H9 (cell line): ENCODE results near the gene KCNH2. TPM values are rescaled to one million over a fixed set of nuclear protein-coding genes. Genes with fewer than 3 reads are reported as not detected.

Experiments
- DNase-seq: peaks from one replicate; pipeline ENCODE4 v3.0.0-alpha.2; 2017
- H2AFZ ChIP-seq: one replicate; pipeline ENCODE4 v1.6.1; 2013; ENCODE audit warnings: mild to moderate bottlenecking, low read length, control low read depth, moderate library complexity
- H2AK5ac ChIP-seq: 2 replicates; pipeline ENCODE4 v1.6.1; 2013; ENCODE audit warnings: low read length, control low read depth, mixed read lengths; ENCODE audit not compliant: insufficient read length
- H2BK120ac ChIP-seq: one replicate; pipeline ENCODE4 v1.6.1; 2013; ENCODE audit warnings: low read depth, mild to moderate bottlenecking, low read length, control low read depth, inconsistent platforms; ENCODE audit not compliant: poor library complexity, severe bottlenecking
- H2BK12ac ChIP-seq: 2 replicates; pipeline ENCODE4 v1.6.1; 2013; ENCODE audit warnings: low read length, control low read depth, mixed read lengths, low read depth; ENCODE audit not compliant: insufficient read length
- H2BK15ac ChIP-seq: 2 replicates; pipeline ENCODE4 v1.6.1; 2013; ENCODE audit warnings: low read depth, low read length, control low read depth
- H2BK20ac ChIP-seq: one replicate; pipeline ENCODE4 v1.6.1; 2013; ENCODE audit warnings: low read depth, mild to moderate bottlenecking, low read length, control low read depth, inconsistent platforms; ENCODE audit not compliant: poor library complexity, severe bottlenecking
- H2BK5ac ChIP-seq: 2 replicates; pipeline ENCODE4 v1.6.1; 2013; ENCODE audit warnings: low read length, control low read depth, mixed read lengths; ENCODE audit not compliant: insufficient read length
- H3K14ac ChIP-seq: 2 replicates; pipeline ENCODE4 v1.6.1; 2013; ENCODE audit warnings: low read length, control low read depth; ENCODE audit not compliant: insufficient read depth
- H3K18ac ChIP-seq: 2 replicates; pipeline ENCODE4 v1.6.1; 2013; ENCODE audit warnings: low read depth, mild to moderate bottlenecking, mixed read lengths, low read length, control low read depth; ENCODE audit not compliant: insufficient read length
- H3K23ac ChIP-seq: 2 replicates; pipeline ENCODE4 v1.6.1; 2013; ENCODE audit warnings: low read length, control low read depth, mixed read lengths, low read depth; ENCODE audit not compliant: insufficient read length
- H3K23me2 ChIP-seq: 2 replicates; pipeline ENCODE4 v1.6.1; 2013; ENCODE audit warnings: low read depth, mild to moderate bottlenecking, mixed read lengths, low read length, control low read depth; ENCODE audit not compliant: insufficient read length, poor library complexity, severe bottlenecking
- H3K27ac ChIP-seq: 2 replicates; pipeline ENCODE4 v1.5.1; 2013; ENCODE audit warnings: low read length, control low read depth, mixed read lengths, low read depth; ENCODE audit not compliant: insufficient read length
- H3K27me3 ChIP-seq: 2 replicates; pipeline ENCODE4 v1.6.1; 2013; ENCODE audit warnings: low read length, control low read depth, inconsistent platforms; ENCODE audit not compliant: insufficient read depth
- H3K4ac ChIP-seq: 2 replicates; pipeline ENCODE4 v1.6.1; 2013; ENCODE audit warnings: low read depth, mild to moderate bottlenecking, control low read depth, inconsistent platforms, low read length, moderate library complexity
- H3K4me1 ChIP-seq: 2 replicates; pipeline ENCODE4 v1.6.1; 2013; ENCODE audit warnings: low read length, control low read depth, inconsistent platforms; ENCODE audit not compliant: insufficient read depth
- H3K4me2 ChIP-seq: 2 replicates; pipeline ENCODE4 v1.6.1; 2013; ENCODE audit warnings: low read length, control low read depth, mixed read lengths; ENCODE audit not compliant: insufficient read length, insufficient read depth
- H3K56ac ChIP-seq: 2 replicates; pipeline ENCODE4 v1.6.1; 2013; ENCODE audit warnings: low read depth, mild to moderate bottlenecking, mixed read lengths, low read length, control low read depth; ENCODE audit not compliant: insufficient read length
- H3K79me1 ChIP-seq: 2 replicates; pipeline ENCODE4 v1.6.1; 2013; ENCODE audit warnings: low read depth, mild to moderate bottlenecking, moderate library complexity, low read length, control low read depth, inconsistent platforms; ENCODE audit not compliant: insufficient read depth, poor library complexity, severe bottlenecking
- H3K79me2 ChIP-seq: 2 replicates; pipeline ENCODE4 v1.6.1; 2013; ENCODE audit warnings: low read length, control low read depth, inconsistent platforms; ENCODE audit not compliant: insufficient read depth
- H3K9ac ChIP-seq: 2 replicates; pipeline ENCODE4 v1.6.1; 2013; ENCODE audit warnings: low read length, control low read depth, mixed read lengths; ENCODE audit not compliant: insufficient read length; ENCODE audit errors: extremely low read depth
- H3K9me3 ChIP-seq: one replicate; pipeline ENCODE4 v1.6.1; 2013; ENCODE audit warnings: low read depth, low read length, inconsistent platforms; ENCODE audit not compliant: control insufficient read depth
- H3T11ph ChIP-seq: one replicate; pipeline ENCODE4 v1.6.1; 2013; ENCODE audit warnings: mild to moderate bottlenecking, low read length, control low read depth, inconsistent platforms
- H4K20me1 ChIP-seq: one replicate; pipeline ENCODE4 v1.6.1; 2013; ENCODE audit not compliant: control insufficient read depth, insufficient read length, insufficient read depth
- H4K5ac ChIP-seq: 2 replicates; pipeline ENCODE4 v1.6.1; 2013; ENCODE audit warnings: low read depth, mild to moderate bottlenecking, mixed read lengths, low read length, control low read depth; ENCODE audit not compliant: insufficient read length
- H4K8ac ChIP-seq: replicated peaks from 2 replicates; pipeline ENCODE4 v1.6.1; 2013; ENCODE audit warnings: low read length, control low read depth, mixed read lengths, low read depth; ENCODE audit not compliant: insufficient read length
- H4K91ac ChIP-seq: 2 replicates; pipeline ENCODE4 v1.6.1; 2013; ENCODE audit warnings: low read depth, mild to moderate bottlenecking, moderate library complexity, mixed read lengths, low read length, control low read depth; ENCODE audit not compliant: insufficient read length
- H3K27ac Mint-ChIP-seq, 3 experiments: 2 replicates in 2 of 3; 3 replicates in 1 of 3; pipeline ENCODE4 v1.8.0; 2020 to 2021; ENCODE audit warnings: mixed read lengths in 3 of 3, mild to moderate bottlenecking in 1 of 3, moderate library complexity in 1 of 3
- H3K27me3 Mint-ChIP-seq: 2 replicates; pipeline ENCODE4 v1.8.0; 2021; ENCODE audit warnings: low read depth, mild to moderate bottlenecking, moderate library complexity, mixed read lengths
- H3K36me3 Mint-ChIP-seq, 3 experiments: 2 replicates in 2 of 3; 3 replicates in 1 of 3; pipeline ENCODE4 v1.8.0; 2020 to 2021; ENCODE audit warnings: low read depth in 3 of 3, mixed read lengths in 3 of 3; ENCODE audit not compliant: insufficient read depth in 1 of 3
- H3K4me1 Mint-ChIP-seq, 2 experiments: 2 replicates each; pipeline ENCODE4 v1.8.0; 2020; ENCODE audit warnings: mixed read lengths in 2 of 2
- H3K4me3 Mint-ChIP-seq, 2 experiments: 2 replicates in 1 of 2; 3 replicates in 1 of 2; pipeline ENCODE4 v1.8.0; 2020 to 2021; ENCODE audit warnings: mild to moderate bottlenecking in 2 of 2, mixed read lengths in 2 of 2, moderate library complexity in 1 of 2
- H3K9me3 Mint-ChIP-seq, 2 experiments: 2 replicates in 1 of 2; 3 replicates in 1 of 2; pipeline ENCODE4 v1.8.0; 2020; ENCODE audit warnings: mild to moderate bottlenecking in 2 of 2, mixed read lengths in 2 of 2, moderate library complexity in 1 of 2
- CTCF ChIP-seq: fragments of 200-600 bp; sonication (generic); conservative IDR thresholded peaks from 3 replicates; pipeline ENCODE4 v1.8.0; 2021; ENCODE audit warnings: antibody characterized with exemption, mild to moderate bottlenecking
- WGBS: extraction: QIAGEN DNeasy Blood & Tissue Kit; methylation state at CpG from one replicate; pipeline ENCODE4 v1.1.7; 2013; ENCODE audit warnings: missing lambda C conversion rate, low lambda C conversion rate, mixed read lengths; ENCODE audit not compliant: insufficient read length; ENCODE audit errors: extremely low coverage; 5-methylcytosine and 5-hydroxymethylcytosine counted together
- total RNA-seq: library from RNA; stranded (reverse); gene quantifications from 2 replicates; pipeline ENCODE4 v1.2.1, GENCODE V29; 2021

Gene KCNH2
- total RNA-seq, 1 experiment from 2014 or later: 4.5 TPM

- Histone ChIP-seq H3K56ac (no peak overlapping the region), H3K79me1 (no peaks in the 10 kb centered on the region), H3K23me2 (no peaks in the 10 kb centered on the region), H3K14ac (no peak overlapping the region), H4K5ac (no peak overlapping the region), H2BK12ac (no peak overlapping the region), H3K9ac (no peak overlapping the region), H3K4me2 (no peak overlapping the region), H3K79me2 (no peaks in the 10 kb centered on the region), H3K4me1 (no peaks in the 10 kb centered on the region; the same call in 1 of the 2 replicates), H4K20me1 (no peaks in the 10 kb centered on the region), H3K27ac (no peak overlapping the region), H3K27me3 (no peaks in the 10 kb centered on the region), H2AK5ac (no peak overlapping the region), H3K23ac (no peak overlapping the region), H2BK120ac (no peak overlapping the region), H3T11ph (no peak overlapping the region), H3K9me3 (no peaks in the 10 kb centered on the region), H4K91ac (no peak overlapping the region), H2BK5ac (no peak overlapping the region), H3K4ac (no peak overlapping the region), H3K18ac (no peak overlapping the region), H2BK20ac (no peak overlapping the region), H2AFZ (no peak overlapping the region), H4K8ac (no peak overlapping the region), H2BK15ac (no peak overlapping the region)
- no CpG with 5 or more reads among the region's 19 CpGs for WGBS
- Mint-ChIP-seq H3K9me3 (peaks cover 9 to 15% of the 10 kb centered on the region in 2 experiments), H3K4me3 (no peak overlapping the region), H3K27ac (no peak overlapping the region), H3K27me3 (peaks cover 8% of the 10 kb centered on the region), H3K36me3 (peaks cover 0 to 9% (median 5%) of the 10 kb centered on the region in 3 experiments; a peak in 4 of 7 replicates), H3K4me1 (peaks cover 5 to 24% of the 10 kb centered on the region in 2 experiments)
- no peak for TF ChIP-seq CTCF
- DNase-seq: no peak
Observed at GRCh38 chr7:150994838-150995510, 16.9 kb upstream of the KCNH2 start.
